Activated CD4-positive, alpha-beta T cell treated with anti-CD3 and anti-CD28 coated beads, Interleukin-2, amount 10 ng/mL, durations not matched to agents 7 days and 5 days (primary cell): ENCODE measurements around the gene PTPRN2. TPM values are rescaled to one million over a fixed set of nuclear protein-coding genes. Genes with fewer than 3 reads are reported as not detected.
"Not testable (repeated sequence)": the region's sequence is repeated elsewhere in the genome, so short reads cannot be mapped to it uniquely, and the experiment has no call there.

Experiments
- CTCF ChIA-PET: fragments of 350-600 bp; sonication (Branson Sonifier 250); formaldehyde crosslinking; loops from one replicate; lab custom pipeline; 2021; ENCODE audit warnings: antibody characterized with exemption; lab: Charles Lee
- POLR2A ChIA-PET: fragments of 350-600 bp; sonication (Branson Sonifier 250); formaldehyde crosslinking; loops from one replicate; lab custom pipeline; 2021; ENCODE audit warnings: antibody characterized with exemption; lab: Charles Lee
- DNase-seq: peaks from one replicate; pipeline ENCODE4 v3.0.0-alpha.2; 2020
- H3K27ac Mint-ChIP-seq: one replicate; pipeline ENCODE4 v1.8.0; 2021; ENCODE audit warnings: mild to moderate bottlenecking, moderate library complexity, mixed read lengths
- H3K27me3 Mint-ChIP-seq: one replicate; pipeline ENCODE4 v1.8.0; 2021; ENCODE audit warnings: mixed read lengths
- H3K36me3 Mint-ChIP-seq: one replicate; pipeline ENCODE4 v1.8.0; 2021; ENCODE audit warnings: low read depth, mixed read lengths
- H3K4me1 Mint-ChIP-seq: one replicate; pipeline ENCODE4 v1.8.0; 2021; ENCODE audit warnings: mixed read lengths
- H3K4me3 Mint-ChIP-seq: one replicate; pipeline ENCODE4 v1.8.0; 2021; ENCODE audit warnings: mild to moderate bottlenecking, moderate library complexity, mixed read lengths
- H3K9me3 Mint-ChIP-seq: one replicate; pipeline ENCODE4 v1.8.0; 2021; ENCODE audit warnings: mixed read lengths
- total RNA-seq, 2 experiments: library from RNA; stranded (reverse); gene quantifications; one replicate each; pipeline ENCODE4 v1.2.3, GENCODE V29; 2021

Gene PTPRN2
- total RNA-seq, 2 experiments from 2014 or later = 2.6 to 2.7 TPM

GRCh38 chr7:157700231-157701005 is 887.2 kb downstream of the PTPRN2 start:
- Mint-ChIP-seq H3K27me3 (peaks cover 17% of the 10 kb centered on the region), H3K36me3 (no peaks in the 10 kb centered on the region)
- POLR2A ChIA-PET = no interaction called here

GRCh38 chr7:157699357-157700013 is 888.1 kb downstream of the PTPRN2 start:
- Mint-ChIP-seq H3K36me3 (no peaks in the 10 kb centered on the region), H3K4me1 (no peaks in the 10 kb centered on the region), H3K27me3 (peaks cover 21% of the 10 kb centered on the region), H3K27ac (no peak overlapping the region), H3K4me3 (no peak overlapping the region), H3K9me3 (no peaks in the 10 kb centered on the region)
- ChIA-PET POLR2A (no interaction called here), CTCF (no interaction called here)
- no peak for DNase-seq

More at GRCh38 chr7:157700231-157701005, 887.2 kb downstream of the PTPRN2 start:
- no peaks in the 10 kb centered on the region for H3K9me3 Mint-ChIP-seq
- H3K4me1 Mint-ChIP-seq = no peaks in the 10 kb centered on the region
- H3K4me3 Mint-ChIP-seq = no peak overlapping the region
- CTCF ChIA-PET = no interaction called here
- H3K27ac Mint-ChIP-seq = no peak overlapping the region
- no peak for DNase-seq

GRCh38 chr7:157697287-157697686 is 890.3 kb downstream of the PTPRN2 start:
- CTCF ChIA-PET, H3K4me1 Mint-ChIP-seq, H3K9me3 Mint-ChIP-seq: not testable (repeated sequence)

GRCh38 chr7:157695609-157696008 is 892.0 kb downstream of the PTPRN2 start:
- H3K36me3 Mint-ChIP-seq, POLR2A ChIA-PET, CTCF ChIA-PET, DNase-seq, H3K9me3 Mint-ChIP-seq, H3K4me1 Mint-ChIP-seq, H3K27ac Mint-ChIP-seq, H3K4me3 Mint-ChIP-seq: not testable (repeated sequence)
- H3K27me3 Mint-ChIP-seq = peaks cover 36% of the 10 kb centered on the region

More at GRCh38 chr7:157697287-157697686, 890.3 kb downstream of the PTPRN2 start:
- H3K4me3 Mint-ChIP-seq, POLR2A ChIA-PET, H3K27ac Mint-ChIP-seq, DNase-seq, H3K36me3 Mint-ChIP-seq: not testable (repeated sequence)
- H3K27me3 Mint-ChIP-seq = peaks cover 28% of the 10 kb centered on the region

GRCh38 chr7:157694376-157694665 is 893.3 kb downstream of the PTPRN2 start:
- CTCF ChIA-PET = interaction anchor here (0.6 kb wide), 1 partner anchor 13 kb away, joined by 5 read pairs; no protein-coding TSS in a partner anchor
- no peak overlapping the region for H3K4me3 Mint-ChIP-seq
- H3K9me3 Mint-ChIP-seq = no peaks in the 10 kb centered on the region
- H3K36me3 Mint-ChIP-seq = no peaks in the 10 kb centered on the region
- POLR2A ChIA-PET = no interaction called here
- H3K27ac Mint-ChIP-seq = no peak overlapping the region
- peaks cover 37% of the 10 kb centered on the region for H3K27me3 Mint-ChIP-seq
- no peak for DNase-seq
- H3K4me1 Mint-ChIP-seq = peaks cover 12% of the 10 kb centered on the region

GRCh38 chr7:157693521-157694375 is 893.9 kb downstream of the PTPRN2 start:
- no peak for DNase-seq
- no peaks in the 10 kb centered on the region for H3K9me3 Mint-ChIP-seq
- peak overlapping the region; percentile 50 for H3K27ac Mint-ChIP-seq
- ChIA-PET POLR2A (no interaction called here), CTCF (interaction anchor here (0.6 to 0.8 kb wide), 2 partner anchors 10 to 12 kb away, joined by 3 to 5 read pairs; no protein-coding TSS in a partner anchor)
- H3K4me1 Mint-ChIP-seq = peaks cover 12% of the 10 kb centered on the region
- H3K4me3 Mint-ChIP-seq = no peak overlapping the region
- H3K27me3 Mint-ChIP-seq = peaks cover 37% of the 10 kb centered on the region
- no peaks in the 10 kb centered on the region for H3K36me3 Mint-ChIP-seq

GRCh38 chr7:157693071-157693520 is 894.5 kb downstream of the PTPRN2 start:
- DNase-seq = no peak
- H3K9me3 Mint-ChIP-seq = no peaks in the 10 kb centered on the region
- no peak overlapping the region for H3K4me3 Mint-ChIP-seq
- ChIA-PET POLR2A (no interaction called here), CTCF (interaction anchor here (0.8 kb wide), 1 partner anchor 10 kb away, joined by 3 read pairs; no protein-coding TSS in a partner anchor)
- H3K27ac Mint-ChIP-seq = no peak overlapping the region
- peaks cover 16% of the 10 kb centered on the region for H3K4me1 Mint-ChIP-seq
- H3K27me3 Mint-ChIP-seq = peaks cover 42% of the 10 kb centered on the region
- H3K36me3 Mint-ChIP-seq = no peaks in the 10 kb centered on the region

GRCh38 chr7:157692460-157693011 is 895.1 kb downstream of the PTPRN2 start:
- no peaks in the 10 kb centered on the region for H3K36me3 Mint-ChIP-seq
- DNase-seq = no peak
- peak overlapping the region; percentile 3 for H3K27ac Mint-ChIP-seq
- H3K4me3 Mint-ChIP-seq = no peak overlapping the region
- peaks cover 45% of the 10 kb centered on the region for H3K27me3 Mint-ChIP-seq
- H3K9me3 Mint-ChIP-seq = no peaks in the 10 kb centered on the region
- ChIA-PET CTCF (no interaction called here), POLR2A (no interaction called here)
- peaks cover 16% of the 10 kb centered on the region for H3K4me1 Mint-ChIP-seq

GRCh38 chr7:157691586-157692459 is 895.8 kb downstream of the PTPRN2 start:
- ChIA-PET CTCF (no interaction called here), POLR2A (no interaction called here)
- Mint-ChIP-seq H3K27ac (peak overlapping the region; percentile 3), H3K9me3 (no peaks in the 10 kb centered on the region), H3K4me3 (peak overlapping the region; percentile 36), H3K36me3 (no peaks in the 10 kb centered on the region), H3K4me1 (peaks cover 16% of the 10 kb centered on the region), H3K27me3 (peaks cover 50% of the 10 kb centered on the region)
- no peak for DNase-seq

- CTCF ChIA-PET = no interaction called here
- DNase-seq = no peak
- H3K9me3 Mint-ChIP-seq = no peaks in the 10 kb centered on the region
These were observed 896.6 kb downstream of the PTPRN2 start for GRCh38 chr7:157690833-157691585.

More at GRCh38 chr7:157690833-157691585, 896.6 kb downstream of the PTPRN2 start:
- H3K27me3 Mint-ChIP-seq = peaks cover 59% of the 10 kb centered on the region
- H3K4me1 Mint-ChIP-seq = peaks cover 16% of the 10 kb centered on the region
- H3K4me3 Mint-ChIP-seq = peak overlapping the region; percentile 40
- H3K36me3 Mint-ChIP-seq = no peaks in the 10 kb centered on the region
- POLR2A ChIA-PET = no interaction called here
- no peak overlapping the region for H3K27ac Mint-ChIP-seq
